ENCODE results near the gene TARDBP. TPM values are rescaled to one million over a fixed set of nuclear protein-coding genes. Genes with fewer than 3 reads are reported as not detected.

The TARDBP gene
- total RNA-seq, 1 experiment from 2014 or later: 155 TPM

DNA sequence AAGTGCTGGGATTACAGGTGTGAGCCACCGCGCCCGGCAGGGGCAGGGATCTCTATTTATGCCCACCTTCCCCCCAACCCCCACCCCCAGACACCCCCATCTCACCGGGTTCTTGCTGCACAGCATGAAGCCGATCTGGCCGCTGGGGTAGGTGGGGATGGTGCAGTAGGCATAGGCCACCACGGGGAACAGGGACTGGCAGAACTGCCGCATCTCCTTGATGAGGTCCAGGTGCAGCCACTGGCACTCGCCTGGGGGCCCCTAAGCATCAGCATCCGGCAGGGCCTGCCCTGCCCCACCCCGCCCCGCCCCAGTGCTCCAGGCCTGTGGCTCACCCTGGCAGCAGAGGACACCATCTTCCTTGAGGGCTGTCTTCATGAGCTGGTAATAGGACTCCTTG lies 43.2 kb downstream of the TARDBP start:
- RAD21 ChIA-PET (ENCODE audit: low non-redundant PET in 1 of 2, low total read pairs in 2 of 2, uncharacterized antibody in 2 of 2, unreplicated experiment in 2 of 2): no interaction called here
- no peaks in the 10 kb centered on the region for H3K9me3 ChIP-seq (ENCODE audit: control insufficient read depth in 1 of 2, insufficient read depth in 1 of 2, low read depth in 1 of 2, low read length in 2 of 2)
- H4K20me1 ChIP-seq (ENCODE audit: insufficient read depth): no peaks in the 10 kb centered on the region
- ATAC-seq: no peak
- DNase-seq (ENCODE audit: low read depth, low spot score): no peak
- no peaks in the 10 kb centered on the region for H3K9me2 ChIP-seq (ENCODE audit: insufficient read depth)
- no TSS peak for BruUV-seq (replicated peaks)
- intact Hi-C loops (cut with micrococcal nuclease): no loop called here
- no peaks in the 10 kb centered on the region for H3K27me3 ChIP-seq (ENCODE audit: insufficient read depth, low read length)
- H3K79me2 ChIP-seq (ENCODE audit: insufficient read depth, low read length): peaks cover 40% of the 10 kb centered on the region
- peaks cover 0 to 15% of the 10 kb centered on the region in 2 experiments; a peak in 3 of 4 replicates for H3K4me1 ChIP-seq (ENCODE audit: control insufficient read depth in 1 of 2, insufficient read depth in 2 of 2, low read length in 2 of 2)
- H3K4me2 ChIP-seq (ENCODE audit: low read length): no peak overlapping the region
- no peak overlapping the region for H3K4me3 ChIP-seq (replicated peaks in 1 of 2; ENCODE audit: low read depth in 1 of 2, low read length in 2 of 2)
- POLR2A ChIA-PET: no interaction called here
- no peak overlapping the region for H3K27ac ChIP-seq (ENCODE audit: low read depth, low read length)
- TF ChIP-seq YY1 (IDR thresholded peaks at IDR 0.05; ENCODE audit: extremely low read depth, insufficient replicate concordance, low read depth, low read length) (no peak), REST (IDR thresholded peaks at IDR 0.05; ENCODE audit: low read depth) (no peak), ZNF274 (IDR thresholded peaks at IDR 0.05; ENCODE audit: low read depth, low read length) (no peak), EGR1 (IDR thresholded peaks at IDR 0.05; ENCODE audit: low read depth) (no peak), TCF7L2 (IDR thresholded peaks at IDR 0.05; ENCODE audit: borderline replicate concordance, extremely low read depth, insufficient read depth, insufficient read length) (no peak), CBX3 (IDR thresholded peaks at IDR 0.05; ENCODE audit: low read depth) (no peak), POLR2A (IDR thresholded peaks at IDR 0.05; ENCODE audit: borderline replicate concordance, extremely low read depth, insufficient read depth, insufficient read length) (no peak), SIN3A (IDR thresholded peaks at IDR 0.05; ENCODE audit: low read depth) (no peak), CEBPB (IDR thresholded peaks at IDR 0.05; ENCODE audit: low read depth) (no peak)
- no peak overlapping the region for H2AFZ ChIP-seq (ENCODE audit: low read depth, low read length, poor library complexity, severe bottlenecking)
- CTCF ChIA-PET: interaction anchor here (0.6 kb wide), 1 partner anchor 166 kb away, joined by 3 read pairs; no protein-coding TSS in a partner anchor
- H3K9ac ChIP-seq (ENCODE audit: low read length): no peak overlapping the region
- peaks cover 2 to 25% of the 10 kb centered on the region in 2 experiments; a peak in 2 of 4 replicates for H3K36me3 ChIP-seq (ENCODE audit: control insufficient read depth in 1 of 2, insufficient read depth in 2 of 2, low read length in 2 of 2)

All from HCT116 (cell line).